Omental fat pad (tissue), 4 donors: ENCODE data around the gene FTH1. TPM values are rescaled to one million over a fixed set of nuclear protein-coding genes. Genes with fewer than 3 reads are reported as not detected.
"Not testable (repeated sequence)": the region's sequence is repeated elsewhere in the genome, so short reads cannot be mapped to it uniquely, and the experiment has no call there.

Experiments
- ATAC-seq: fragments of 150-250 bp; one replicate; pipeline ENCODE4 v1.9.1; 2016; ENCODE audit warnings: mild to moderate bottlenecking, moderate library complexity; ENCODE audit not compliant: low FRiP score
- DNase-seq: peaks from one replicate; pipeline ENCODE4 v3.0.0-alpha.2; 2019; ENCODE audit warnings: low spot score
- total RNA-seq, 4 donors: library from RNA; depleted of rRNA; stranded (reverse); fragments of >200 nt; gene quantifications; one replicate each; pipeline ENCODE4 v1.1.0, GENCODE V29; 2016
- TF ChIP-seq, protein P1 (sequence below), 3 donors: fragments of 450-650 bp; IDR thresholded peaks; one replicate each; pipeline ENCODE4 v1.5.1; 2016 to 2017; ENCODE audit warnings: antibody characterized with exemption in 3 of 3, mild to moderate bottlenecking in 3 of 3, moderate library complexity in 2 of 3

FTH1 gene
- total RNA-seq, 4 donors from 2014 or later, result 3,477 to 7,075 (median 4,643) TPM

DNA sequence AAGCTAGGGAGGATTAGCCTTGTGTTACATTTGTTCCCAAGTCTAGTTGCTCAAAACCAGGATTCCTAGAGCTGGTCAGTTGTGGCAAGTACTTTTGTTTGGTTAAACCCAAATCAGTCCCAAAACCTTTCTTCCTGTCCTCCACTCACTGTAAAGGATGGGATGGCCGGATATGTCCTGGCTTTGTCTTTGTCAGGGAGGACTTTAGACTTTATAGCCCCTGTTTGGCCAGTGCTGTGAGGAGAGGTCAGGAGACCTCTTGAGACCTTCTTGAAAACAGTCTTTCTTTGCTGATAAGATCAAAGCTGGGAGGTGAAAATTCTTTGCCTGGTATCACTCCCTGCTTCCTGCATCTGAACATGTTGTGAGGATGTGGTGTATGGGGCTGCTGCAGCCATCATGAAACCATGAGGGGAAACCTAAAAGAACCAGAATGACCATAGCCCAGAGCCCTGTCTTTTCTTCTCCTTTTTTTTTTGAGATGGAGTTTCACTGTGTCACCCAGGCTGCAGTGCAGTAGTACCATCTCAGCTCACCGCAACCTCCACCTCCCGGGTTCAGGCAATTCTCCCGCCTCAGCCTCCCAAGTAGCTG lies 43.6 kb upstream of the FTH1 start:
- DNase-seq, result no peak

DNA sequence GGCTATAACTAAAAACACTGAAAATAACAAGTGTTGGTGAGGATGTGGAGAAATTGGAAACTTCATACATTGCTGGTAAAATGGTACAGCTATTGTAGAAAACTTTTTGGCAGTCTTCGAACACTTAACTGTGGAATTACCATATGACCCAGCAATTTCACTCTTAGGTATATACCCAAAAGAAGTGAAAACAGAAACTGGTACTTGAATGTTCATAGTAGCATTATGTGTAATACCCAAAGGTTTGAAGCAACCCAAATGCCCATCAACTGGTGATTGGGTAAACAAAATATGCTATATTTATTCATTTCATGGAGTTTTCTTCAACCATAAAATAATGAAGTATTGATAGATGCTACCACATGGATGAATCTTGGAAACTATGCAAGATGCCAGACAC lies 40.8 kb upstream of the FTH1 start:
- TF ChIP-seq, protein P1, sequence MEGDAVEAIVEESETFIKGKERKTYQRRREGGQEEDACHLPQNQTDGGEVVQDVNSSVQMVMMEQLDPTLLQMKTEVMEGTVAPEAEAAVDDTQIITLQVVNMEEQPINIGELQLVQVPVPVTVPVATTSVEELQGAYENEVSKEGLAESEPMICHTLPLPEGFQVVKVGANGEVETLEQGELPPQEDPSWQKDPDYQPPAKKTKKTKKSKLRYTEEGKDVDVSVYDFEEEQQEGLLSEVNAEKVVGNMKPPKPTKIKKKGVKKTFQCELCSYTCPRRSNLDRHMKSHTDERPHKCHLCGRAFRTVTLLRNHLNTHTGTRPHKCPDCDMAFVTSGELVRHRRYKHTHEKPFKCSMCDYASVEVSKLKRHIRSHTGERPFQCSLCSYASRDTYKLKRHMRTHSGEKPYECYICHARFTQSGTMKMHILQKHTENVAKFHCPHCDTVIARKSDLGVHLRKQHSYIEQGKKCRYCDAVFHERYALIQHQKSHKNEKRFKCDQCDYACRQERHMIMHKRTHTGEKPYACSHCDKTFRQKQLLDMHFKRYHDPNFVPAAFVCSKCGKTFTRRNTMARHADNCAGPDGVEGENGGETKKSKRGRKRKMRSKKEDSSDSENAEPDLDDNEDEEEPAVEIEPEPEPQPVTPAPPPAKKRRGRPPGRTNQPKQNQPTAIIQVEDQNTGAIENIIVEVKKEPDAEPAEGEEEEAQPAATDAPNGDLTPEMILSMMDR (IDR thresholded peaks at IDR 0.05), result no peak
- DNase-seq, result no peak
- no peak for ATAC-seq

More for the DNA sequence above, 43.6 kb upstream of the FTH1 start:
- TF ChIP-seq, protein P1 (IDR thresholded peaks at IDR 0.05), result no peak
- ATAC-seq, result no peak

DNA sequence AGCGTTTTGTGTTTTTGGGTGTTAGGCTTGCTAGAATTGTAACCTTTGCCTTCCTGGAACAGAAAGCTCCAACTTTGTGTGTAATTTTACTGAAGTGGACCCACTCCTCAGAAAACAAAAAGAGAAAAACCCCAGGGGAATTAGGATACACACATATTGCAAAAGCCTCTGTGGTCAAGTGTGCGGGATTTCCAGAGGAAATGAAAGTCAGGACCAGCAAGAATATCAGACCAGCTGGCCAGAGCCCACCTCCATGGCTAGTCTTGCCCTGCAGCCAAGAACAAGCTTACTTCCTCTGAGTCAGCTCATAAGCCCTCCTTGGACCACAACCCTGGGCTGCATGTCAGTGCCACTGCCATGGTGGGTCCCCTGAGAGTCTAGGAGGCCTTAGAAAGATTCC lies 37.0 kb upstream of the FTH1 start:
- TF ChIP-seq, protein P1 (IDR thresholded peaks at IDR 0.05), result no peak
- ATAC-seq (no peak), DNase-seq (no peak)

DNA sequence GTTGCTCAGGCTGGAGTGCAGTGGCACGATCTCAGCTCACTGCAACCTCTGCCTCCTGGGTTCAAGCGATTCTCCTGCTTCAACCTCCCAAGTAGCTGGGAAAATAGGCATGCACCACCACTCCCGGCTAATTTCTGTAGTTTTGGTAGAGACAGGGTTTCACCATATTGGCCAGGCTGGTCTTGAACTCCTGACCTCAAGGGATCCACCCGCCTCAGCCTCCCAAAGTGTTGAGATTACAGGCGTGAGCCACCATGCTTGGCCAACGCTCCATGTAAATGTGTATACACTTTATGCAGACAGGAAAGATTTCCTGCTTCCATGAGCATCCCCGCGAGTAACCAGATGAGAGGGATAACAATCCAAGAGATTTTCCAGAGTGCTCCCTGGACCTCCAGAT lies 34.8 kb upstream of the FTH1 start:
- ATAC-seq, DNase-seq: not testable (repeated sequence)

DNA sequence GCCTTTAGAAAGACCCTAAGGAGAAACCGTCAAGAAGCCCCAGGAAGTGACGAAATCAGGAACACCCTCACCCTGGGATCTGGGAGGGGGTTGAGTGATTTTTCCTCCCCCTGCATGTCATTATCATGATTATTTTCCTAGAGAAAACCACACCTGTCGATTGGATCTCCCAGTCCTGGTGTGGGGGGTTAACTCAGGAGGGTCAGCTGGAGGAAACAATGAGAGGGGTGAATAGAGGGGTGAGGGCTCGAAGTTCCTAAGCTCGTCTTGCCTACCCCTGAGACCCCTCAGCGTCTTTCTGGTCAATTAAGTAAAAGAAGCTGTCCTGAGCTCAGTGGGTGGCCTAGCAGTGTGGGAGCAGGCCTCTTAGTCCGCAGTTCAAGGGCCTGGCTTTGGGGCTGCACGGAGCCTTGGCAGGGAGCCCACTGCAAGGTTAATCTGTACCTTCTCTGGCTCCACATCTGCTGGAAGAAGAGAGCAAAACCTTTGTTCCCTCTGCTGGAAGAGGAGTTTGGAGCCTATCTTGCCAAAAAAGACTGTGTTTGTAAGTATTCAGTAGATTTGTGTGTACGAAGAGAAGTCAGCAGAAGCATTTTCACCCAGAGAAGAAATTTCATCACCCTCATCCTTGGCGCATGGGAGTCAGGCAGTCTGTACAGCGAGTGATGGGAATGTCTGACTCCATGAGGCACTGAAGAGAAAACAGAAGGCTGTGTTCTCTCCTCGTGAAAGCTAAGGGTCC lies 34.2 kb upstream of the FTH1 start:
- ATAC-seq (peak; percentile 56), DNase-seq (no peak)
- TF ChIP-seq, protein P1 (IDR thresholded peaks at IDR 0.05), result no peak

DNA sequence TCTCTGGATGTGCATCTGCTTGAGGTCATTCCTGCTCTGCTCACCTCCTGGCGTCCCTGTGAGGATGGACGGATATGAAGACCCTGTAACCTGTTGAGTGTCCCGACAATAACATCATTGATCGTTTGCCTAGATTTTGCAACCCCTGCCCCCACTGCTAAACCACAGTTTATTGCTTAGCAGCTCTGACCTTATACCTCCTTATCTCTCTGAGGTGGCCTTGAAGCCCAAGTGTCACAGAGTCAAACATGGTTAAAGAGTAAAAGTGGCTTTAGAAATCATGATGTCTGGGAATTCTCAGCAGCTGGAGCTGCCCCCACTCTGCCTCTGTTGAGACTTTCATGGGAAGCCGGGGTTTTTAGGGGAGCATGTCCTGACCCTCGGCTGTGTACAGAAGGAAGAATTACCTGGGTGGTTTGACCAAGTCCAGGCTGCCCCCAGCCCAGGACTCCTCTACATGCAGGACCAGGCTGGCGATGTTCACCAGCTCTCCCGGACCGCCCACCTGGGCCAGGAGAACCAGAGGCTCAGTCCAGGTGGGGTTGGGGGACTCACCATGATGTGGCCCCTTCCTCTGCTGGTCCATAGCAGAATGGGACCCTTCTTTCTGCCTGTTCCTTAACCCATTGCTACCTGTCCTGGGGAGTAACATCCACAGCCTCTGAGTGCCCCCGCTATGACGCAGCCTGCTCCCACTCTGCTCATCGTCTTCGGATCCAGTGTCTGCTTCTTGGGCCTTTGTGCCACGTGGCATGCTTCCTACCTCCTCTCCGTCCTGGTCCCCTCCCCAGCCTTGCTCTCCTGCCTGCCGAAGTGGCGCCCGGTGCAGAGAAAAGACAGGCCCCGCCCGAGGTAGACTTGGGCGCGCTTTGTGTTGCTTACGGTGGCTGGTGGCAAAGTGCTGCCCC lies 33.4 kb upstream of the FTH1 start:
- TF ChIP-seq, protein P1 (IDR thresholded peaks at IDR 0.05), result no peak
- ATAC-seq (no peak), DNase-seq (no peak)
